HepG2 (cell line): ENCODE results near the gene PSD4. TPM values are rescaled to one million over a fixed set of nuclear protein-coding genes. Genes with fewer than 3 reads are reported as not detected.

ENCODE experiments used
- ATAC-seq: fragments of 200-7000 bp; cut with Tn5 transposase; 3 replicates; pipeline ENCODE4 v1.9.1; 2020; ENCODE audit warnings: mild to moderate bottlenecking, moderate library complexity
- BruUV-seq: library from RNA; stranded (reverse); fragments of 400-500 nt; replicated peaks from 2 replicates; lab custom pipeline; 2021; lab: Mats Ljungman, UMichigan
- CTCF ChIA-PET: fragments of 300-600 bp; formaldehyde crosslinking; extraction: SDS; loops from one replicate; lab custom pipeline; 2021; ENCODE audit warnings: low total read pairs, inconsistent platforms, low intra/inter-chr PET ratio; lab: Yijun Ruan, JAX
- POLR2A ChIA-PET: fragments of 350-600 bp; sonication (Branson Sonifier 250); formaldehyde crosslinking; loops from one replicate; lab custom pipeline; 2020; ENCODE audit warnings: antibody characterized with exemption, inconsistent platforms; lab: Yijun Ruan, JAX
- DNase-seq: peaks from one replicate; pipeline ENCODE4 v3.0.0-alpha.2; 2015; ENCODE audit warnings: low spot score
- FAIRE-seq: peaks from 3 replicates; lab custom pipeline; 2011; peaks lifted over from hg19 to GRCh38; lab: Jason Lieb, UNC
- H2AFZ ChIP-seq: one replicate; pipeline ENCODE4 v1.6.1; 2011; ENCODE audit warnings: low read length, inconsistent platforms
- H3K27ac ChIP-seq: fragments of 300-600 bp; 3 replicates; pipeline ENCODE4 v1.8.0; 2011; ENCODE audit warnings: mixed run types, mild to moderate bottlenecking, mixed read lengths, low read length, inconsistent platforms; ENCODE audit not compliant: insufficient read depth; ENCODE audit errors: extremely low read length
- H3K27me3 ChIP-seq, 2 experiments: fragments of 200-600 bp in 1 of 2; 2 replicates in 1 of 2; 3 replicates in 1 of 2; pipeline versions ENCODE4 v1.6.0 to v1.8.0; 2011; ENCODE audit warnings: low read length in 2 of 2, mild to moderate bottlenecking in 2 of 2, moderate library complexity in 2 of 2, inconsistent platforms in 1 of 2; ENCODE audit not compliant: insufficient read depth in 2 of 2, control insufficient read depth in 1 of 2
- H3K36me3 ChIP-seq, 2 experiments: fragments of 200-600 bp in 1 of 2; replicated peaks in 1 of 2; 2 replicates in 1 of 2; 3 replicates in 1 of 2; pipeline versions ENCODE4 v1.5.1 to v1.8.0; 2011; ENCODE audit warnings: low read length in 2 of 2, inconsistent platforms in 1 of 2; ENCODE audit not compliant: insufficient read depth in 2 of 2, control insufficient read depth in 1 of 2
- H3K4me1 ChIP-seq: 2 replicates; pipeline ENCODE4 v1.5.1; 2012; ENCODE audit warnings: low read length, inconsistent platforms; ENCODE audit not compliant: insufficient read depth
- H3K4me2 ChIP-seq: 2 replicates; pipeline ENCODE4 v1.6.0; 2011; ENCODE audit warnings: low read depth, low read length, inconsistent platforms
- H3K4me3 ChIP-seq, 3 experiments: fragments of 200-600 bp in 1 of 3; sonication (generic), shearing (Covaris generic) in 1 of 3; replicated peaks in 1 of 3; 2 replicates each; pipeline ENCODE4 v1.5.1; 2011 to 2016; ENCODE audit warnings: low read length in 3 of 3, inconsistent platforms in 2 of 3, low read depth in 2 of 3, mild to moderate bottlenecking in 2 of 3, control low read depth in 1 of 3, mixed read lengths in 1 of 3; ENCODE audit not compliant: insufficient read depth in 1 of 3
- H3K79me2 ChIP-seq: one replicate; pipeline ENCODE4 v1.6.1; 2011; ENCODE audit warnings: low read length, inconsistent platforms; ENCODE audit not compliant: insufficient read depth
- H3K9ac ChIP-seq: 2 replicates; pipeline ENCODE4 v1.6.0; 2011; ENCODE audit warnings: mild to moderate bottlenecking, low read depth, low read length, inconsistent platforms; ENCODE audit not compliant: insufficient read depth
- H3K9me3 ChIP-seq: 2 replicates; pipeline ENCODE4 v1.5.1; 2012; ENCODE audit warnings: mild to moderate bottlenecking, low read length
- H4K20me1 ChIP-seq: 2 replicates; pipeline ENCODE4 v1.6.0; 2011; ENCODE audit warnings: inconsistent platforms, mild to moderate bottlenecking, low read length, moderate library complexity; ENCODE audit not compliant: insufficient read depth
- ZNF468 ChIP-seq: sonication (generic); formaldehyde crosslinking; IDR thresholded peaks from 2 replicates; pipeline ENCODE4 v1.8.0; 2022; ENCODE audit warnings: mild to moderate bottlenecking, moderate library complexity, missing genetic modification reagents
- ZNF616 ChIP-seq: sonication (generic); formaldehyde crosslinking; IDR thresholded peaks from 2 replicates; pipeline ENCODE4 v1.5.0; 2020; ENCODE audit warnings: low read depth, mild to moderate bottlenecking, missing genetic modification reagents
- ZNF749 ChIP-seq: sonication (generic); formaldehyde crosslinking; IDR thresholded peaks from 2 replicates; pipeline ENCODE4 v1.8.0; 2022; ENCODE audit warnings: mild to moderate bottlenecking, missing genetic modification reagents, moderate library complexity, borderline replicate concordance
- WGBS: methylation state at CpG from one replicate; pipeline ENCODE4 v1.1.6; 2017; ENCODE audit warnings: low lambda C conversion rate; 5-methylcytosine and 5-hydroxymethylcytosine counted together
- in situ Hi-C: cut with HindIII; loops from 2 replicates; pipeline ENCODE4 v1.10.0; 2017; ENCODE audit warnings: low pct_unique_long_range_greater_than_20kb; ENCODE audit not compliant: extremely low pct_ligation_motif_present
- intact Hi-C: fragments of 100-400 bp; cut with micrococcal nuclease; formaldehyde crosslinking; loops from one replicate; pipeline ENCODE4 v1.10.0; 2022; ENCODE audit not compliant: unreplicated experiment
- polyA plus RNA-seq, 8 experiments: library from polyadenylated mRNA; depleted of rRNA in 3 of 8; stranded (reverse) in 7 of 8; unstranded in 1 of 8; fragments of >200 nt; fragmentation: Illumina TruSeq in 4 of 8; extraction: Trizol in 4 of 8; gene quantifications; 2 replicates each; pipeline versions ENCODE4 v1.2.1 to v1.2.3, GENCODE V29; 2011 to 2016; ENCODE audit warnings: low read depth in 4 of 8, missing spikeins in 1 of 8, mixed read lengths in 1 of 8; ENCODE audit not compliant: insufficient read depth in 1 of 8
- total RNA-seq, 5 experiments: library from RNA; depleted of rRNA; stranded (reverse); fragments of >200 nt; fragmentation: Illumina TruSeq; extraction: Trizol; gene quantifications; 2 replicates each; pipeline ENCODE4 v1.2.3, GENCODE V29; 2016; ENCODE audit warnings: low read depth in 1 of 5
- TF ChIP-seq, protein P1 (sequence below): sonication (generic); formaldehyde crosslinking; IDR thresholded peaks from 2 replicates; pipeline ENCODE4 v1.5.0; 2020; ENCODE audit warnings: mild to moderate bottlenecking, missing genetic modification reagents, moderate library complexity

PSD4 gene
- total and polyA plus RNA-seq, 2 of the 13 experiments (the other 11 are each of a cell fraction or from before 2014, with no cell fraction given): 5.8 to 9.4 TPM

DNA sequence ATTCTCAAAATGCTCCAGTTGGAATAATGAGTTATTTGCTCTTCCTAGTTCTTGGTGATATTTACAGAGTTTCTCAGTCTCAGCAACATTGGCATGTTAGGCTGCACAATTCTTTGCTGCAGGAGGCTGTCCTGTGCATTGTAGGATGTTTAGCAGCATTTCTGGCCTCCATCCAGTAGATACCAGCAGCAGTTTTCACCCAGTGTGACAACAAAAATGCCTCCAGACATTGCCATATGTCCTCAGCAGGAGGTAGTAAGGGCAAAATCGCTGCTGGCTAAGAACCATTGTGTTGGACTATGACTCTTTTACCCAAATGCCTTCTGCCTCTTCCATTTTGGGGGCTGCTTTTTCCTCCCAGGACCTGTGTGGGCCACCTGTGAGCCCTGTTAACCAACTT, 54.6 kb downstream of the PSD4 start (continued):
- no peak for TF ChIP-seq ZNF616 (CRISPR knock-in tag)
- TF ChIP-seq ZNF749 (CRISPR knock-in tag): no peak

DNA sequence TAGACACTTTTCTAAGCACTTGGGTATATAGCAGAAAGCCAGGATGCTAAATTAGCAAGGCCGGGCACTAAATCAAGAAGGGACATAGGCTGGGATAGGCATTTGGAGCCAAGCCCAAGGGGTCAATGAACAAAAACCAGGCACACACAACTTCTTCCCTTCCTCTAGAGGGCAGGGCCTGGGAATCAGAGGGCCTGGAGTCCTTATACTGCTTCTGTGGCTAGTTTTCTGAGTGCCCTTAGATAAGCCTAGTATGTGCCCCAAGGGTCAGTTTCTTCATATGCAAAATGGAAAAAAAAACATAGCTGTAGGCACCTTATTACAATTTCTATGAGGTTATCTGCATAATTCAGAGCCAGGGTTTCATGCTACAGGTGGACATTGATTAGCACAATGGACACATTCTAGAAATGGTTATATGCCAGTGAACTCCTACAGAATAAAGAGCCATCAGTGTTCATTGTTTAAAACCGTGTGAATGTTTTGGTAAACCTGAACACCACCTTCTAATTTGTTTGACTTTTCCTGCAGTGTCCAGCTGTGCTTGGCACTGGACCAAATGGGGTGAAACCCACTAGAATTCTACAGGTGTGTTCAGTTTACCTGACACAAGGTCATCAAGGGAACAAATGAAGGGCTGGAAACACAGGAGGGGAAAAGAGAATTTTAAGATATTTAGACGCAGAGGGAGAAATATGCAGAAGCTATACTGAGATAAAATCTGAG, 55.4 kb downstream of the PSD4 start:
- H3K27ac ChIP-seq: no peak overlapping the region
- H3K27me3 ChIP-seq: 0 out of 5 replicates have a peak, but pooled peaks cover 0 to 5% of the 10 kb centered on the region in 2 experiments
- ChIA-PET CTCF (no interaction called here), POLR2A (interaction anchor here (1.3 kb wide), 1 partner anchor 11 kb away, joined by 5 read pairs; no protein-coding TSS in a partner anchor)
- ATAC-seq: no peak; the same call in 2 of the 3 replicates
- WGBS: 42% methylated on average over 3 of the region's 3 CpGs
- H3K4me1 ChIP-seq: peaks cover 50% of the 10 kb centered on the region
- intact Hi-C loops: no loop called here
- no peaks in the 10 kb centered on the region for H4K20me1 ChIP-seq
- BruUV-seq: no TSS peak
- H3K36me3 ChIP-seq: no peaks in the 10 kb centered on the region
- no peak overlapping the region for H2AFZ ChIP-seq
- H3K4me3 ChIP-seq: no peak overlapping the region
- no peak for DNase-seq
- no peak overlapping the region for H3K9ac ChIP-seq
- TF ChIP-seq, protein P1, sequence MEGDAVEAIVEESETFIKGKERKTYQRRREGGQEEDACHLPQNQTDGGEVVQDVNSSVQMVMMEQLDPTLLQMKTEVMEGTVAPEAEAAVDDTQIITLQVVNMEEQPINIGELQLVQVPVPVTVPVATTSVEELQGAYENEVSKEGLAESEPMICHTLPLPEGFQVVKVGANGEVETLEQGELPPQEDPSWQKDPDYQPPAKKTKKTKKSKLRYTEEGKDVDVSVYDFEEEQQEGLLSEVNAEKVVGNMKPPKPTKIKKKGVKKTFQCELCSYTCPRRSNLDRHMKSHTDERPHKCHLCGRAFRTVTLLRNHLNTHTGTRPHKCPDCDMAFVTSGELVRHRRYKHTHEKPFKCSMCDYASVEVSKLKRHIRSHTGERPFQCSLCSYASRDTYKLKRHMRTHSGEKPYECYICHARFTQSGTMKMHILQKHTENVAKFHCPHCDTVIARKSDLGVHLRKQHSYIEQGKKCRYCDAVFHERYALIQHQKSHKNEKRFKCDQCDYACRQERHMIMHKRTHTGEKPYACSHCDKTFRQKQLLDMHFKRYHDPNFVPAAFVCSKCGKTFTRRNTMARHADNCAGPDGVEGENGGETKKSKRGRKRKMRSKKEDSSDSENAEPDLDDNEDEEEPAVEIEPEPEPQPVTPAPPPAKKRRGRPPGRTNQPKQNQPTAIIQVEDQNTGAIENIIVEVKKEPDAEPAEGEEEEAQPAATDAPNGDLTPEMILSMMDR (CRISPR knock-in tag): 0 out of 2 replicates have a peak, but pooled peaks have one; percentile 7
- no peak for TF ChIP-seq ZNF468 (CRISPR knock-in tag)
- no peak overlapping the region for H3K4me2 ChIP-seq
- in situ Hi-C loops: no loop called here
- no peaks in the 10 kb centered on the region for H3K9me3 ChIP-seq
- no peaks in the 10 kb centered on the region for H3K79me2 ChIP-seq
- FAIRE-seq: no peak
